ENCODE data around the gene IMMP2L. TPM values are rescaled to one million over a fixed set of nuclear protein-coding genes. Genes with fewer than 3 reads are reported as not detected.

The IMMP2L gene
- total and polyA plus RNA-seq, 2 of the 8 experiments (the other 6 are each of a cell fraction or from before 2014, with no cell fraction given): 2.3 to 10.1 TPM

- no peak overlapping the region for H3K27ac ChIP-seq (ENCODE audit: low read depth, low read length)
- FAIRE-seq: no peak
- H4K91ac ChIP-seq (replicated peaks; ENCODE audit: insufficient read length, low read length): no peak overlapping the region
- no peak overlapping the region for H2BK20ac ChIP-seq (ENCODE audit: low read length)
- no peak overlapping the region for H3K4ac ChIP-seq (replicated peaks; ENCODE audit: insufficient read length, low read depth, low read length)
- H2AFZ ChIP-seq (ENCODE audit: low read length): no peak overlapping the region
- no peaks in the 10 kb centered on the region for H3K23me2 ChIP-seq (ENCODE audit: low read depth, low read length)
- no peak overlapping the region for H2BK120ac ChIP-seq (replicated peaks; ENCODE audit: low read depth, low read length)
- H4K20me1 ChIP-seq (replicated peaks in 1 of 2; ENCODE audit: control insufficient read depth in 1 of 2, insufficient read depth in 2 of 2, low read length in 2 of 2): no peaks in the 10 kb centered on the region
- peaks cover 0 to 3% (median 1%) of the 10 kb centered on the region in 4 experiments; a peak in 3 of 7 replicates for H3K4me1 ChIP-seq (replicated peaks in 1 of 4; ENCODE audit: control insufficient read depth in 3 of 4, insufficient read depth in 4 of 4, low read length in 3 of 4)
- no peak overlapping the region for H3K14ac ChIP-seq (ENCODE audit: insufficient read length)
- no peak overlapping the region for H3K4me3 ChIP-seq (ENCODE audit: extremely low read depth in 1 of 4, insufficient read depth in 2 of 4, low read depth in 3 of 4, low read length in 4 of 4)
- H3K79me1 ChIP-seq (ENCODE audit: low read depth, low read length): no peaks in the 10 kb centered on the region
- ChIA-PET POLR2A (ENCODE audit: partially characterized antibody) (interaction anchor here (1.2 kb wide), 1 partner anchor 13 kb away, joined by 3 read pairs; no protein-coding TSS in a partner anchor), CTCF (ENCODE audit: partially characterized antibody) (no interaction called here)
- no peak for DNase-seq (ENCODE audit: low read depth in 1 of 2, low spot score in 2 of 2)
- H3K36me3 ChIP-seq (ENCODE audit: control insufficient read depth in 2 of 4, insufficient read depth in 4 of 4, low read length in 3 of 4): no peaks in the 10 kb centered on the region
- no peaks in the 10 kb centered on the region for H3K9me3 ChIP-seq (ENCODE audit: insufficient read depth in 2 of 2, low read depth in 1 of 2, low read length in 1 of 2)
- H3K4me2 ChIP-seq (ENCODE audit: insufficient read depth in 1 of 2, low read depth in 2 of 2, low read length in 2 of 2): no peak overlapping the region
- H2AK5ac ChIP-seq (ENCODE audit: low read depth, low read length): no peak overlapping the region
- H2BK5ac ChIP-seq (ENCODE audit: low read depth, low read length): no peak overlapping the region
- H3K9ac ChIP-seq (replicated peaks in 1 of 4; ENCODE audit: extremely low read depth in 1 of 4, low read depth in 3 of 4, low read length in 3 of 4): no peak overlapping the region
- no peak overlapping the region for H4K5ac ChIP-seq (ENCODE audit: insufficient read length, low read depth, low read length)
- H3K79me2 ChIP-seq (ENCODE audit: control insufficient read depth in 1 of 2, insufficient read depth in 2 of 2, low read length in 2 of 2): no peaks in the 10 kb centered on the region
- H3K56ac ChIP-seq (replicated peaks; ENCODE audit: insufficient read length, low read depth, low read length): no peak overlapping the region
- H3K27me3 ChIP-seq (replicated peaks in 1 of 4; ENCODE audit: control insufficient read depth in 3 of 4, extremely low read depth in 1 of 4, insufficient read depth in 3 of 4, low read length in 3 of 4): no peaks in the 10 kb centered on the region
- no peak overlapping the region for H2BK12ac ChIP-seq (ENCODE audit: low read depth, low read length)
- no peak overlapping the region for H2BK15ac ChIP-seq (ENCODE audit: low read length)
- H4K8ac ChIP-seq (ENCODE audit: extremely low read depth, insufficient read depth, low read length): no peak overlapping the region
- no peak overlapping the region for H3K18ac ChIP-seq (ENCODE audit: extremely low read depth, low read length)
- TF ChIP-seq SAP30 (IDR thresholded peaks at IDR 0.05; ENCODE audit: insufficient read depth, insufficient replicate concordance, low read length) (no peak), SRF (IDR thresholded peaks at IDR 0.05; ENCODE audit: low read depth, low read length) (peak; percentile 62)
- WGBS, 2 experiments (ENCODE audit: extremely low coverage in 1 of 2, insufficient coverage in 1 of 2, insufficient read length in 1 of 2, insufficient replicate concordance in 2 of 2, low coverage in 1 of 2, low lambda C conversion rate in 2 of 2, missing lambda C conversion rate in 1 of 2): 85% methylated on average over 4 of the region's 4 CpGs; no CpG with 5 or more reads in 1 of the 2 experiments
- H3K23ac ChIP-seq (ENCODE audit: insufficient read length): no peak overlapping the region
Observed at GRCh38 chr7:111390000-111390399, 172.3 kb downstream of the IMMP2L start.

Data from H1 (cell line).